Tibial nerve (tissue), 4 donors: Measurements from ENCODE around the gene LRRTM4.

ENCODE experiments used
- EP300 ChIP-seq, 2 donors: sonication (generic); formaldehyde crosslinking; IDR thresholded peaks; one replicate each; pipeline ENCODE4 v1.6.1; 2017; ENCODE audit warnings: antibody characterized with exemption in 2 of 2, mild to moderate bottlenecking in 1 of 2
- POLR2A ChIP-seq, 2 donors: fragments of 450-650 bp; IDR thresholded peaks; one replicate each; pipeline ENCODE4 v1.6.1; 2017; ENCODE audit warnings: antibody characterized with exemption in 2 of 2, mild to moderate bottlenecking in 2 of 2, moderate library complexity in 2 of 2
- TF ChIP-seq, protein P1 (sequence below), 5 experiments: fragments of 200-600 bp in 3 of 5; fragments of 450-650 bp in 2 of 5; sonication (generic) in 3 of 5; IDR thresholded peaks; one replicate each; pipeline ENCODE4 v1.5.1; 2016 to 2019; ENCODE audit warnings: antibody characterized with exemption in 5 of 5, mild to moderate bottlenecking in 3 of 5, moderate library complexity in 2 of 5

DNA sequence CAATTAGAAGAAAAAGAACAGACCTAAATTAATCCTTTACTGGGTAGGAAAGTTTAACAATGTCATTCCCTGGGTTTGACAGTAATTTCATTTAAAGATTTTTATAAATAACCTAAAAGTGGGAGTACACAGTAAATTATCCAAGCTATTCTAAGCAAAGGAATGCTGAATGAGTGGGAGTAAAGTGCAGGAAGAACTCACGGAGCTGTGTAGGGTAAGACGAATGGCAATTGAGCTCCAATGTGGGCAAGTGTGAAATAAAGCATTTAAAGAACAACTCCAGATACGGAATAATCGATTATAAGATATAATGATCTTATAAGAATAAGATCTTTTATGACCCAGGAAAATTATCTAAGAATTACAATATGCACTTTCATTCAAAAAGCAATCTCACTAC, 93.2 kb downstream of the LRRTM4 start:
- TF ChIP-seq, protein P1, sequence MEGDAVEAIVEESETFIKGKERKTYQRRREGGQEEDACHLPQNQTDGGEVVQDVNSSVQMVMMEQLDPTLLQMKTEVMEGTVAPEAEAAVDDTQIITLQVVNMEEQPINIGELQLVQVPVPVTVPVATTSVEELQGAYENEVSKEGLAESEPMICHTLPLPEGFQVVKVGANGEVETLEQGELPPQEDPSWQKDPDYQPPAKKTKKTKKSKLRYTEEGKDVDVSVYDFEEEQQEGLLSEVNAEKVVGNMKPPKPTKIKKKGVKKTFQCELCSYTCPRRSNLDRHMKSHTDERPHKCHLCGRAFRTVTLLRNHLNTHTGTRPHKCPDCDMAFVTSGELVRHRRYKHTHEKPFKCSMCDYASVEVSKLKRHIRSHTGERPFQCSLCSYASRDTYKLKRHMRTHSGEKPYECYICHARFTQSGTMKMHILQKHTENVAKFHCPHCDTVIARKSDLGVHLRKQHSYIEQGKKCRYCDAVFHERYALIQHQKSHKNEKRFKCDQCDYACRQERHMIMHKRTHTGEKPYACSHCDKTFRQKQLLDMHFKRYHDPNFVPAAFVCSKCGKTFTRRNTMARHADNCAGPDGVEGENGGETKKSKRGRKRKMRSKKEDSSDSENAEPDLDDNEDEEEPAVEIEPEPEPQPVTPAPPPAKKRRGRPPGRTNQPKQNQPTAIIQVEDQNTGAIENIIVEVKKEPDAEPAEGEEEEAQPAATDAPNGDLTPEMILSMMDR (IDR thresholded peaks at IDR 0.05) = no peak
- TF ChIP-seq POLR2A (IDR thresholded peaks at IDR 0.05) (no peak), EP300 (IDR thresholded peaks at IDR 0.05) (no peak)
